Measurements from ENCODE around the gene CUTA.

DNA sequence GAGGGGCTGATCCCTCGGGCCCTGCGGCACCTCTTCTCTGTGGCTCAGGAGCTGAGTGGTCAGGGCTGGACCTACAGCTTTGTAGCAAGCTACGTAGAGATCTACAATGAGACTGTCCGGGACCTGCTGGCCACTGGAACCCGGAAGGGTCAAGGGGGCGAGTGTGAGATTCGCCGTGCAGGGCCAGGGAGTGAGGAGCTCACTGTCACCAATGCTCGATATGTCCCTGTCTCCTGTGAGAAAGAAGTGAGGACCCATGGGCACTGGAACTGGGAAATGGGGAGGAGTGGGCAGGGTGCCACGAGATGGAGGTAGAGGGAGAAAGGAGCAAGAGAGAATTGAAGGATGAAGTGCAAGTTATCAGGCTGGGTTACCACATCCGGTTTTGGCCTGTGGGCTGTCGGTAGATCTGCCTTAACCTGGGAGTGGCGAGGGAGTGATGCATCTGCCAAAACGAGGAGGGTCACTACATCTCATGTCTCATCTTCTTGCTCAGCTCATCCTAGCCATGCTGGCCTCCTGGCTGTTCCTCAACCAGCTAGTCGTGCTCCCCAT is 12.4 kb downstream of the CUTA start:
- TF ChIP-seq POLR2AphosphoS5 (IDR thresholded peaks at IDR 0.05; ENCODE audit: low read depth, low read length): no peak; the same call in 1 of the 2 replicates
- TF ChIP-seq TAF1 (IDR thresholded peaks at IDR 0.05; ENCODE audit: borderline replicate concordance, low read depth, low read length): no peak
